IMR-90 (cell line): Measurements from ENCODE around the gene UACA. TPM values are rescaled to one million over a fixed set of nuclear protein-coding genes. Genes with fewer than 3 reads are reported as not detected.

Experiments used
- ATAC-seq: fragments of 200-7000 bp; cut with Tn5 transposase; 2 replicates; pipeline ENCODE4 v1.9.1; 2020; ENCODE audit warnings: low read depth, mild to moderate bottlenecking, moderate library complexity
- BruUV-seq: library from RNA; stranded (reverse); fragments of 400-500 nt; replicated peaks from 2 replicates; lab custom pipeline; 2021; lab: Mats Ljungman, UMichigan
- CTCF ChIA-PET: fragments of 300-600 bp; formaldehyde crosslinking; extraction: SDS; loops from one replicate; lab custom pipeline; 2021; ENCODE audit warnings: antibody characterized with exemption; lab: Yijun Ruan, JAX
- POLR2A ChIA-PET: fragments of 300-600 bp; sonication (Branson Sonifier 250); formaldehyde crosslinking; loops from one replicate; lab custom pipeline; 2022; ENCODE audit warnings: antibody characterized with exemption; ENCODE audit not compliant: unreplicated experiment; lab: Charles Lee
- DNase-seq: peaks from one replicate; pipeline ENCODE4 v3.0.0; 2013
- H2AFZ ChIP-seq: replicated peaks from 2 replicates; pipeline ENCODE3; 2013; ENCODE audit warnings: low read length, mild to moderate bottlenecking; ENCODE audit not compliant: poor library complexity
- H2AK5ac ChIP-seq: 2 replicates; pipeline ENCODE4 v1.6.1; 2013; ENCODE audit warnings: low read depth, low read length, inconsistent platforms
- H2AK9ac ChIP-seq: replicated peaks from 2 replicates; pipeline ENCODE3; 2013; ENCODE audit warnings: mild to moderate bottlenecking, low read depth, low read length, moderate library complexity; ENCODE audit not compliant: poor library complexity
- H2BK120ac ChIP-seq: 2 replicates; pipeline ENCODE4 v1.6.1; 2013; ENCODE audit warnings: low read depth, low read length, inconsistent platforms
- H2BK15ac ChIP-seq: 3 replicates; pipeline ENCODE4 v1.6.1; 2013; ENCODE audit warnings: low read depth, low read length, inconsistent platforms
- H2BK20ac ChIP-seq: 2 replicates; pipeline ENCODE4 v1.6.1; 2013; ENCODE audit warnings: low read depth, mild to moderate bottlenecking, inconsistent platforms, low read length, moderate library complexity
- H2BK5ac ChIP-seq: 2 replicates; pipeline ENCODE4 v1.6.1; 2013; ENCODE audit warnings: mild to moderate bottlenecking, low read depth, low read length, inconsistent platforms; ENCODE audit not compliant: poor library complexity, severe bottlenecking
- H3K14ac ChIP-seq: replicated peaks from 2 replicates; pipeline ENCODE4 v1.6.1; 2013; ENCODE audit warnings: low read depth, low read length, inconsistent platforms
- H3K18ac ChIP-seq: 2 replicates; pipeline ENCODE4 v1.6.1; 2013; ENCODE audit warnings: low read depth, low read length, control low read depth
- H3K23ac ChIP-seq: 2 replicates; pipeline ENCODE4 v1.6.1; 2013; ENCODE audit warnings: low read depth, low read length, inconsistent platforms
- H3K27ac ChIP-seq: 2 replicates; pipeline ENCODE4 v1.5.1; 2013; ENCODE audit warnings: mild to moderate bottlenecking, control low read depth, low read length; ENCODE audit not compliant: insufficient read depth
- H3K27me3 ChIP-seq: 2 replicates; pipeline ENCODE4 v1.6.1; 2013; ENCODE audit warnings: low read length; ENCODE audit not compliant: control insufficient read depth, insufficient read depth
- H3K36me3 ChIP-seq: 2 replicates; pipeline ENCODE4 v1.6.1; 2013; ENCODE audit warnings: low read length, mixed read lengths; ENCODE audit not compliant: control insufficient read depth, insufficient read depth
- H3K4ac ChIP-seq: 2 replicates; pipeline ENCODE4 v1.6.1; 2013; ENCODE audit warnings: low read depth, low read length, inconsistent platforms
- H3K4me1 ChIP-seq: 2 replicates; pipeline ENCODE4 v1.6.1; 2013; ENCODE audit warnings: low read length, mixed read lengths; ENCODE audit not compliant: control insufficient read depth, insufficient read depth
- H3K4me2 ChIP-seq: 2 replicates; pipeline ENCODE4 v1.6.1; 2013; ENCODE audit warnings: low read depth, mild to moderate bottlenecking, control low read depth, low read length, moderate library complexity
- H3K4me3 ChIP-seq: 2 replicates; pipeline ENCODE4 v1.5.1; 2013; ENCODE audit warnings: low read depth, mild to moderate bottlenecking, control low read depth, low read length, moderate library complexity; ENCODE audit not compliant: insufficient read depth
- H3K56ac ChIP-seq: 2 replicates; pipeline ENCODE4 v1.6.1; 2013; ENCODE audit warnings: low read length, inconsistent platforms; ENCODE audit not compliant: insufficient read depth; ENCODE audit errors: extremely low read depth
- H3K79me1 ChIP-seq, 2 experiments: 2 replicates each; pipeline ENCODE4 v1.6.1; 2013; ENCODE audit warnings: low read length in 2 of 2, inconsistent platforms in 1 of 2, low read depth in 1 of 2
- H3K9ac ChIP-seq: 2 replicates; pipeline ENCODE4 v1.6.1; 2013; ENCODE audit warnings: low read depth, low read length, control low read depth
- H3K9me1 ChIP-seq: 2 replicates; pipeline ENCODE4 v1.6.1; 2013; ENCODE audit warnings: low read length, inconsistent platforms; ENCODE audit not compliant: insufficient read depth
- H3K9me3 ChIP-seq: 2 replicates; pipeline ENCODE4 v1.6.1; 2013; ENCODE audit warnings: low read length; ENCODE audit not compliant: control insufficient read depth, insufficient read depth
- H4K20me1 ChIP-seq: 2 replicates; pipeline ENCODE4 v1.6.1; 2013; ENCODE audit warnings: low read length, inconsistent platforms; ENCODE audit not compliant: insufficient read depth
- H4K5ac ChIP-seq: 2 replicates; pipeline ENCODE4 v1.6.1; 2013; ENCODE audit warnings: mild to moderate bottlenecking, low read depth, low read length, control low read depth
- H4K8ac ChIP-seq, 2 experiments: 2 replicates each; pipeline ENCODE4 v1.6.1; 2013; ENCODE audit warnings: low read depth in 2 of 2, low read length in 2 of 2, control low read depth in 1 of 2, inconsistent platforms in 1 of 2
- H4K91ac ChIP-seq: 2 replicates; pipeline ENCODE4 v1.6.1; 2013; ENCODE audit warnings: low read depth, low read length, inconsistent platforms; ENCODE audit not compliant: insufficient read depth
- CHD1 ChIP-seq: IDR thresholded peaks from 2 replicates; pipeline ENCODE4 v1.6.1; 2012; ENCODE audit warnings: low read depth, low read length, improper control_type of control experiment
- MAFK ChIP-seq: IDR thresholded peaks from 2 replicates; pipeline ENCODE4 v1.6.1; 2012; ENCODE audit warnings: low read depth, low read length, improper control_type of control experiment
- RCOR1 ChIP-seq: IDR thresholded peaks from 2 replicates; pipeline ENCODE4 v1.6.1; 2012; ENCODE audit warnings: mild to moderate bottlenecking, low read length, improper control_type of control experiment; ENCODE audit not compliant: insufficient replicate concordance
- WGBS, 2 experiments: methylation state at CpG; one replicate each; pipeline versions ENCODE4 v1.1.5 to v1.1.7; 2013; ENCODE audit warnings: missing lambda C conversion rate in 2 of 2; ENCODE audit not compliant: insufficient read length in 1 of 2; ENCODE audit errors: extremely low coverage in 2 of 2; 5-methylcytosine and 5-hydroxymethylcytosine counted together
- dilution Hi-C: fragments of 300-500 bp; cut with HindIII; formaldehyde crosslinking; loops from one replicate; pipeline ENCODE4 v1.14.3; 2018; ENCODE audit warnings: low sequenced_read_pairs; ENCODE audit not compliant: unreplicated experiment
- in situ Hi-C: fragments of 300-500 bp; cut with MboI; formaldehyde crosslinking; loops from 3 replicates; pipeline ENCODE4 v1.14.3; 2019; ENCODE audit warnings: low sequenced_read_pairs, inconsistent platforms, mixed read lengths
- intact Hi-C: fragments of 100-400 bp; cut with micrococcal nuclease; formaldehyde crosslinking; loops from 2 replicates; pipeline ENCODE4 v1.10.0; 2022
- polyA plus RNA-seq, 3 experiments: library from polyadenylated mRNA; depleted of rRNA; stranded (reverse); fragments of >200 nt; gene quantifications; 2 replicates each; pipeline ENCODE4 v1.2.3, GENCODE V29; 2012; ENCODE audit warnings: low replicate concordance in 1 of 3
- total RNA-seq: library from RNA; depleted of rRNA; stranded (reverse); fragments of >200 nt; gene quantifications from 2 replicates; pipeline ENCODE4 v1.2.3, GENCODE V29; 2012

UACA gene
- total and polyA plus RNA-seq, 2 of the 4 experiments (the other 2 are of a cell fraction), result 156 to 507 TPM

DNA sequence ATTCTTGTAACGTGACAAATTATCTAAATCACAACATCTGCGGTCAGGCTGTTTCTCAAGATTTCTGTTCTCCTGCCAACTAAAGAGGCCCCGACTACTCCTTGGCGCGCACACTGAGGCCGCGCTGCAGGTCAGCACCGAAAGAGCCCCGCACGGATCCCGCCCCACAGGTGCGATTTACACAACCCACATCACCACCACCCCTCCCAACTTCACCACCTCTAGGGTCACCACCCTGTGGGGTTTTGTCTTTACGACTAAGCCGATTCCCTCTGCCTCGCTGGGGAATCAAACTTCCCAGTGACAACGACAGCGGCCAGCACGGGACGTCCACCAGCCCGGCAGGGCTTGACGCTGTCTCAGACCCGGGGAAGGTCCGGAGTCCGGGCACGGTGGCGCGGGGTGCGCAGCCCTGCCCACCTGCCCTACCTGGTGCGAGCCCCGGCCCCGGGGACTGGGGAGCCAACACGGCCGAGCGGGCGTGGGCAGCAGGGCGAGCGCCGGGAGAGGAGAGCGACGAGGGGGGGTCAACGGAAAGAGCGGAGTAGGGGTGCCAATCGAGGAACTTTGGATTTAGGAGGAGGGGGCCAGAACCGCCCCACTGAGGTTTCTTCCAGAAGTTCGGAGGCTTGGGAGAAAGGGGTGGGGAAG lies 764 bp downstream of the UACA start (continued):
- TF ChIP-seq CHD1, result no peak; the same call in 1 of the 2 replicates

DNA sequence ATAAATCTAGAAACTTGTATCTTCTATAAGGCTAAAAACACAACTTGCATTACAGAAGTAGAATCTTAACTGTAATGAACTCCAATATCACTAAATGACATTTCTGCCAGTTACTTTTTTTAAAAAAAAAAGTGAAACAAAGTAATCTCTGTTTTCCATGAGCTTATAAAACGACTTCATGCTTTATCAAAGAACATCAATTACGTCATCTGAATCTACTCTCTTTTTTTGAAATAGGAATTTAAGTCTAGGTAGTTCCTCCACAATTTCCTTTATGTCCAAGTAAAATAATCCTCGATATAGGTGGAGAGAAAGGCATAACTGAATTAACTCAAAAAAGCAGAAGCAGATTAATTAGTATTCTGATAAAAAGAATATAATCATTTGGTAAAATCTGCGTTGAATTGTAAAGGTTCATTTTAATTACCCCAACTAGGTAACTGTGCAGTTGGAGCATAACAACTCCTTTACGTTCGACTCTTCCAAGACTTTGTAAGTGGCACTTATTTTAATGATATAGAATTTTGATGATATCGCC lies 1.4 kb downstream of the UACA start:
- no peaks in the 10 kb centered on the region for H3K9me3 ChIP-seq
- H3K79me1 ChIP-seq, result peaks cover 5 to 24% of the 10 kb centered on the region in 2 experiments
- H2AFZ ChIP-seq, result no peak overlapping the region
- no peak overlapping the region; the same call in 1 of the 2 replicates for H4K91ac ChIP-seq
- peak overlapping the region; percentile 97; the same call in 1 of the 2 replicates for H3K23ac ChIP-seq
- peak overlapping the region; percentile 41; the same call in 1 of the 2 replicates for H2BK120ac ChIP-seq
- no peak overlapping the region for H2BK20ac ChIP-seq
- H4K8ac ChIP-seq, result peak overlapping the region in 1 of 2 experiments; percentile 43; a peak in 2 of 4 replicates
- in situ Hi-C loops, result no loop called here
- H3K9ac ChIP-seq, result peak overlapping the region; percentile 70; the same call in 1 of the 2 replicates
- ChIA-PET POLR2A (interaction anchor here (0.6 to 1.7 kb wide), 3 partner anchors 28 to 38 kb away, joined by 3 to 8 read pairs (median 5); no protein-coding TSS in a partner anchor), CTCF (interaction anchor here (0.6 to 1.2 kb wide), 4 partner anchors 36 to 148 kb away, joined by 3 read pairs; no protein-coding TSS in a partner anchor)
- no peak overlapping the region for H3K18ac ChIP-seq
- no TSS peak for BruUV-seq
- whole genome bisulfite sequencing, 2 experiments, result no CpG with 5 or more reads among the region's 7 CpGs
- peak overlapping the region; percentile 84; the same call in 1 of the 2 replicates for H3K56ac ChIP-seq
- H3K4me1 ChIP-seq, result peaks cover 7% of the 10 kb centered on the region
- H4K20me1 ChIP-seq, result peaks cover 4% of the 10 kb centered on the region
- H3K27ac ChIP-seq, result no peak overlapping the region; the same call in 1 of the 2 replicates
- H2BK15ac ChIP-seq, result no peak overlapping the region; the same call in 2 of the 3 replicates
- H2AK5ac ChIP-seq, result no peak overlapping the region
- H3K4me2 ChIP-seq, result peak overlapping the region; percentile 88
- peak overlapping the region; percentile 98; the same call in 1 of the 2 replicates for H3K14ac ChIP-seq
- H3K9me1 ChIP-seq, result 0 out of 2 replicates have a peak, but pooled peaks cover 4% of the 10 kb centered on the region
- TF ChIP-seq RCOR1 (no peak), MAFK (0 out of 2 replicates have a peak, but pooled peaks have one; percentile 8)
- no peak overlapping the region for H4K5ac ChIP-seq
- peak overlapping the region; percentile 99; the same call in 1 of the 2 replicates for H3K4ac ChIP-seq
- dilution Hi-C loops, result no loop called here
- H3K27me3 ChIP-seq, result no peaks in the 10 kb centered on the region
- intact Hi-C loops, result loop anchor here (1.0 to 5.0 kb wide), 4 partner anchors 15 to 115 kb away; no protein-coding TSS in a partner anchor
- H3K4me3 ChIP-seq, result peak overlapping the region; percentile 86
- ATAC-seq, result no peak
- no peak overlapping the region for H2AK9ac ChIP-seq
- peak overlapping the region; percentile 61 for H2BK5ac ChIP-seq
- DNase-seq, result no peak
- H3K36me3 ChIP-seq, result no peaks in the 10 kb centered on the region
